Activated CD4-positive, alpha-beta T cell treated with anti-CD3 and anti-CD28 coated beads for 48 hours (primary cell): ENCODE results near the gene NUDT15.
"Not testable (repeated sequence)": the region's sequence is repeated elsewhere in the genome, so short reads cannot be mapped to it uniquely, and the experiment has no call there.

Source experiments
- DNase-seq: peaks from one replicate; pipeline ENCODE4 v3.0.0-alpha.2; 2020

NUDT15 gene

DNA sequence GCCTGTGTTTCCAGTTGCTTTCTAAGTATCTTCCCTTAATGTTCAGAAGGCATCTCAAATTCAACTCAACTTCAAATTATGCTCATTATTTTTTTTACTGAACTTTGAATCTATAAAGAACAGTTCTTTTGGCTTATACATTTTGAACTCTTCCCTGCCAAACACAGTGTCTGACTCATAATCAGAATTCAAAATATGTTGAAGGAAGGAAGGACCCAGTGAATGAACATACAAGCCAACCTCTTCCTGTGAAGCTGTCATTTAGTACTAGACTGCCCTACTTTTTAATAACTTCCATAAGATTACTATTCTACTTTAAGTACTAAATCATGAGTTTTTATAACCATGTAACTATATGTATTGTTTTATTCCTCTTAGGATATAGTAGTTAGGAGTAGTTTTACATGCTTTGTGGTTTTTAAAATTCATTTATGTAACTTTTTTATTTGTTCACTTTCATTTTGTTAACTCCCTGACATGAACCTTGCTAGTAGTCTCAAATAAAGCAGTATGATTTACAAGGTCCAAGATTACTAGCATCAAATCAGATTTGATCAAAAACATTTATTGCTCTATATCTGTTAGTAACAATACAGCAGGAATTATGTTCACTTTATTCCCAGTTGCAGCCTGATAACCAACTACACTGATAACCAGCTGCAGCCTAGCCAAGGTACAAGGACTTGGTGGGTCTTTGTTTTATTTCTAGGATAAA lies 6.4 kb downstream of the NUDT15 start:
- DNase-seq: no peak

DNA sequence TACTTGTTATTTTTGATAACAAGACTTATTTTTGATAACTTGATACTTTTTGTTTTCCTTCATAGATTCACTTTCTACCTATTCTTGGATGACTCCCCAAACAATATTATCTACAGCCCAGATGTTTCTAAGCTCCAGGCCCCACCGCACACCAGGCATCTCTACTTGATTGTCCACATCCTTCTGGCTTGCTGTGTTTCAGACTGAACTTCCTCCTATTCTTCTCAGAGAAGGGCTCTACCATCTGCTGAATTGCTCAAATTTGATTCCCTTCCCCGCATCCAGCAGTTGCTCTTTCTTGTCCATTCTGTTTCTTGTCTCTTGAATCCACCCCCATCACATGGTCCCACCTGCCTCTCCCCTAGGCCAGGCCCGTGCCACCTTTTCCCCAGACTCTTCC lies 13.0 kb downstream of the NUDT15 start:
- DNase-seq: no peak

DNA sequence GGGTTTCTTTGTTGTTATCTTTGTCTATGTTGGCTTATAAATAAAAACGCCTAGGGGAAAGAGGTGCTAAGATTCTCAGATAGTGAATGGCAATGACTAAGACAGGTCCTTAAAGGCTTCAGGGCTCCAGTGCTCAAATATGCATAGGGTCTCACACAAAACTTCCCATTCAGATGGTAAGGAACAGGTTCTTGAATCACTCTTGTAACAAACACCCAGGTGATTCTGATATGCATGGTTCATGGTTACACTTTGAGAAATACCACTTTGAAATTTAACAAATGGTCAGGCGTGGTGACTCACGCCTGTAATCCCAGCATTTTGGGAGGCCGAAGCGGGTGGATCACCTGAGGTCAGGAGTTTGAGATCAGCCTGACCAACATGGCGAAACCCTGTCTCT lies 17.1 kb downstream of the NUDT15 start:
- no peak for DNase-seq

DNA sequence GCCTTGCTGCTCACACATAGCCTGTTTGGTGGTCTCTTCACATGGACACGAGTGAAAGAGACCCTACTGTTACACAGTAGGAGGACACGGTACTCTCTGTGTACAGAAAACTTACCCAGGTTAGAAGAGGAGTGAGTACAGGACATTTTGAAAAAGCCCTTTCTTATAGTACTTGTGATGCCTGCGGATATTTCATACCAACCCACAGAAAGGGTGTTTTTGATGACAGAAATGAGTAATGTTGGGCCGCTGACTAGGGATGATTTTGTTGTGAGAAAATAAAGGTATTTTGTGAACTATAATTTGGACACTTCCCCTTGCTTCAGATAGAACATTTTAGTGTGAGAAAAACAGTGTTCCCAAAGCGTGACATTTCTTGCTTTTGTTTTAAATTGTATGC lies 18.2 kb downstream of the NUDT15 start:
- DNase-seq: no peak

DNA sequence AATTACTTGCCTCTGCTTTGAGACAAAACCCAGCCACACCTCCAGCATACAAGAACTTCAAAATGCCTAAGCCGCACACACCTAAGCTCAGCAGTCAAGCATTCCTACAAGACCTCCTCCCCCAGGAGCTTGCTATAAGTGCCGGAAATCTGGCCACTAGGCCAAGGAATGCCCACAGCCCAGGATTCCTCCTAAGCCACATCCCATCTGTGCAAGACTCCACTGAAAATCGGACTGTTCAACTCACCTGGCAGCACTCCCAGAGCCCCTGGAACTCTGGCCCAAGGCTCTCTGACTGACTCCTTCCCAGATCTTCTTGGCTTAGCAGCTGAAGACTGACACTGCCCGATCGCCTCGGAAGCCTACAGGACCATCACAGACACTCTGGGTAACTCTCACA lies 21.0 kb downstream of the NUDT15 start:
- DNase-seq: not testable (repeated sequence)

- not testable (repeated sequence) for DNase-seq
These were observed 22.4 kb downstream of the NUDT15 start for GRCh38 chr13:48059951-48060350.

DNA sequence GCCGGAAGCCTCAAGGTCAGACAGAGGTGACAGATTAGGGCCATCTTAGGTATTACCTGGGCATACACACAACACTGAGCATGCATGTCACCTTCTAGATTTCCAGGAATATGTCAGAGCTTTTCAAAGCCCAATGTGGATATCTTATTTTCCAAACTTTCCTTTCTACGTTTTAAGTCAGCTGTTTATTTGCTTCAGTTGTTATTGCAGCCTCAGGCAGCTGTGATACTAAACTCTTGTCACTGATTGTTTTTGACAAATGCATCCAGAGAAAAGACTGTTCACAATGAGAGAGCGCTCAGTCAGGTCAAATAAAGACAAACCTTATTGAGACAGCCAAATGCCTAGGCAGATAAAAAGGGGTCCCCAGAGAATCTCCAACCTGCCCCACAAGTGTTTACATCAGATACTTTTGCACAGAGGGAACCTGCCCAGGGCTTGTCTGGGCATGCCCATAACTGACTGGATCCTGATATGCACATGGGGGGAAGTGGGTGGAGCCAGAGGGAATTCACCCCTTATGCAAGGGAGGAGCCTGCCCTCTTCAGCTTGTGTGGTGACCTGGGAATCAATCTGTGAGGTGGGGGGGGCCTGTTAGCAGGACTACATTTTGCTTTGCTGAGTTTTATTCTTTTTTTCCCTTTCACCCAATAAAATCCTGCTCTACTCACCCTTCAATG lies 28.9 kb downstream of the NUDT15 start:
- peak; percentile 13 for DNase-seq

- no peak for DNase-seq
These were observed 30.5 kb downstream of the NUDT15 start for GRCh38 chr13:48068036-48068435.

GRCh38 chr13:48068952-48069351 lies 31.4 kb downstream of the NUDT15 start:
- no peak for DNase-seq

- DNase-seq: no peak
These were observed 32.0 kb downstream of the NUDT15 start for GRCh38 chr13:48069573-48069972.

GRCh38 chr13:48070942-48071341 lies 33.4 kb downstream of the NUDT15 start:
- no peak for DNase-seq

DNA sequence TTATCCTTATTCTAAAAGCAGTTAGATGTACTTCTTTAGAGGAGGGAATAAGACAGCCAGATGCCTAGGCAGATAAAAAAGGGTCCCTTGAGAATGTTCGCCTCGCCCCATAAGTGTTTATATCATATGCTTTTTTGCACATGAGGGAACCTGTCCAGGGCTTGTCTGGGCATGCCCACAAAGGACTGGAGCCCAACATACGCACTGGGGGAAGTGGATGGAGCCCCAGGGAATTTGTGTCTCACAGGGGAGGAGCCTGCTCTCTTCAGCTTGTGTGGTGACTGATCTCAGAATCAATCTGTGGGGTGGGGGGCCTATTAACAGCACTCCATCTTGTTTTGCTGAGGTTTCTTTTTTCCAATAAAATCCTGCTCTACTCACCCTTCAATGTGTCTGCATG lies 34.8 kb downstream of the NUDT15 start:
- DNase-seq: no peak

GRCh38 chr13:48072787-48073186 lies 35.3 kb downstream of the NUDT15 start:
- DNase-seq: no peak

- no peak for DNase-seq
These were observed 36.5 kb downstream of the NUDT15 start for GRCh38 chr13:48074006-48074405.

GRCh38 chr13:48078251-48078656 lies 40.7 kb downstream of the NUDT15 start:
- DNase-seq: peak; percentile 23

DNA sequence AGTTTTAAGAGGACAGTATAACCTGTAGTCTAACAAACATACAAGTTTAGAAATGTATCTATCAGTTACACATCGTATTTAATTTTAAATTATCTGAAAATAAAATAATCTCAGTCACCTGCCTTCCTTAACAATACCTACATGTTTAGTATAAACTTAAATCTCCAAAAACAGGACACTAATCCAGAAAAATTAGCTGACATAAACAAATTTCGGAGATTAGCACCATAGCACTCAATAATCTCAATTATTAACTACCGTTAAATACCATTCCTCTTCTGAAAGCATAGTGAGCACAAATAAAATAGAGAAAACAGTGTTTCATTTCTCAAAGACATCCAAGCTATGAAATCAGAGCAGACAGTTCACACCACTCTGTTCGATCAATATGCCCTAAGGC lies 44.2 kb downstream of the NUDT15 start:
- no peak for DNase-seq

GRCh38 chr13:48086272-48086671 lies 48.7 kb downstream of the NUDT15 start:
- no peak for DNase-seq

- DNase-seq: no peak
These were observed 56.1 kb downstream of the NUDT15 start for GRCh38 chr13:48093588-48093987.

DNA sequence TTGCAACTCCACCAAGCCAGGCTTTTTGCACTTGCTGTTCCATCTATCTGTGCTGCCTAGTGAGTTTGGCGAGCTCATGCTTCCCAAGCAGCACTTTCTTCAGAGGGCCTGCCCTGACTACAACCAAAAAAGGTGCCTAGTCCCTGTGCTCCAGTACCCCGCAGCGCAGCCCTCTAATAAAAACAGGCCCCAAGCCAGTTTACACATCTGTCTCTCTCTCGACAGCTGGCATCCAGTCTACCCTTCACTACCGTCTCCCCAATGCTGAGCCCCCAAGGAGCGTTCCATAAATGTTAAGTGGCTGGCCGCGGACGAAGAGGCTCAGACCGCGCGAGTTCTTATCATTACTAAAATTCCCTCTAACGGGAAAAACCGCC lies 56.9 kb downstream of the NUDT15 start:
- no peak for DNase-seq

DNA sequence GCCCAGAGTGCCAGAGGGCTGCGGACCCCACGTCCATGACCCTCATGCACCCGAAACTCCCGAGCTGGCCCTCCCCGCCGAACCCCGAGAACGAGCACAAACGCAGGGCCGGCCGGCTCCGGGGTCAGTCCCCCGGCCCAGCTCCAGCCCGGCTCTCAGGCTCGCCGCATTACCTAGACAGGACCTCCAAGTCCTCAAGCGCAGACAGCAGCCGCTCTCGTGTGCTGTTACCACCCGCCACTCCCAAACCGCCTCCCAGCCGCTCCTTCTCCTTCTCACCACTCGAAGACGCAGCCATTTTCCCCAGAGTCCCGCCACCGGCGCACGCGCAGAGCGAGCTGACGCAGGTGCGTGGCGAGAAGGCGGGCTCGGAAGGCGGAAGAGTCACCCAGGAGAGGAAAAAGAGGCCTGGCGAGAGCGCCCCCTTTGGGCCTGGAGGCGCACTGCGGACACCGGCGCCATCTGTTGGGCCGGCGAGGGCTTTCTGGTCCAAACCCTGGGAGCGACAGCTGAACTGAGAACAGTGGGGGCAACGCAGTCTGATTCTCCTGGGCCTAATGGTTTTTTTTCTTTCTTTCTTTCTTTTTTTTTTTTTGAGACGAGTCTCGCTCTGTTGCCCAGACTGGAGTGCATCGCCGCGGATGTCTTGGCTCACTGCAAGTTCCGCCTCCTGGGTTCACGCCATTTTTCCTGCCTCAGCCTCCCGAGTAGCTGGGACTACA lies 57.4 kb downstream of the NUDT15 start, which contains the start of gene MED4:
TSS of gene MED4 (minus strand) at position 324 of the 722 bp plus-strand sequence. CDS start at position 298, 26 bp downstream.
- DNase-seq: peak; percentile 98

- no peak for DNase-seq
These were observed 59.1 kb downstream of the NUDT15 start for GRCh38 chr13:48096670-48097069.
